ENCODE measurements around the gene MAL. TPM values are rescaled to one million over a fixed set of nuclear protein-coding genes. Genes with fewer than 3 reads are reported as not detected.

Gene MAL
- total and polyA plus RNA-seq, 3 donors from 2014 or later, result 0.62 to 1.3 (median 0.79) TPM

- TF ChIP-seq, protein P1, sequence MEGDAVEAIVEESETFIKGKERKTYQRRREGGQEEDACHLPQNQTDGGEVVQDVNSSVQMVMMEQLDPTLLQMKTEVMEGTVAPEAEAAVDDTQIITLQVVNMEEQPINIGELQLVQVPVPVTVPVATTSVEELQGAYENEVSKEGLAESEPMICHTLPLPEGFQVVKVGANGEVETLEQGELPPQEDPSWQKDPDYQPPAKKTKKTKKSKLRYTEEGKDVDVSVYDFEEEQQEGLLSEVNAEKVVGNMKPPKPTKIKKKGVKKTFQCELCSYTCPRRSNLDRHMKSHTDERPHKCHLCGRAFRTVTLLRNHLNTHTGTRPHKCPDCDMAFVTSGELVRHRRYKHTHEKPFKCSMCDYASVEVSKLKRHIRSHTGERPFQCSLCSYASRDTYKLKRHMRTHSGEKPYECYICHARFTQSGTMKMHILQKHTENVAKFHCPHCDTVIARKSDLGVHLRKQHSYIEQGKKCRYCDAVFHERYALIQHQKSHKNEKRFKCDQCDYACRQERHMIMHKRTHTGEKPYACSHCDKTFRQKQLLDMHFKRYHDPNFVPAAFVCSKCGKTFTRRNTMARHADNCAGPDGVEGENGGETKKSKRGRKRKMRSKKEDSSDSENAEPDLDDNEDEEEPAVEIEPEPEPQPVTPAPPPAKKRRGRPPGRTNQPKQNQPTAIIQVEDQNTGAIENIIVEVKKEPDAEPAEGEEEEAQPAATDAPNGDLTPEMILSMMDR (IDR thresholded peaks at IDR 0.05), result no peak
- TF ChIP-seq POLR2A (IDR thresholded peaks at IDR 0.05), result no peak
- peaks cover 4% of the 10 kb centered on the region for H3K4me1 ChIP-seq
- H3K27ac ChIP-seq, result no peak overlapping the region
- H3K4me3 ChIP-seq, result no peak overlapping the region
- intact Hi-C loops (cut with DNase I; ENCODE audit: low total_unique reads), result no loop called here
- no peaks in the 10 kb centered on the region for H3K9me3 ChIP-seq
- WGBS, 2 donors, result 83 to 89% methylated on average over 7 to 8 of the region's 8 CpGs
- no peak for DNase-seq
- no peaks in the 10 kb centered on the region for H3K27me3 ChIP-seq
- H3K36me3 ChIP-seq (ENCODE audit: low read depth, missing control alignments), result no peaks in the 10 kb centered on the region
These were observed 30.5 kb downstream of the MAL start for GRCh38 chr2:95056044-95056443.

GRCh38 chr2:95056461-95057459 is 31.3 kb downstream of the MAL start:
- H3K27me3 ChIP-seq, result no peaks in the 10 kb centered on the region
- 73 to 74% methylated on average over 8 to 15 of the region's 15 CpGs for WGBS, 2 donors
- TF ChIP-seq POLR2A (IDR thresholded peaks at IDR 0.05), result no peak
- TF ChIP-seq, protein P1 (IDR thresholded peaks at IDR 0.05), result no peak
- H3K27ac ChIP-seq, result no peak overlapping the region
- no peak overlapping the region for H3K4me3 ChIP-seq
- DNase-seq, result peak; percentile 29
- no peaks in the 10 kb centered on the region for H3K9me3 ChIP-seq
- intact Hi-C loops (cut with DNase I; ENCODE audit: low total_unique reads), result no loop called here
- H3K36me3 ChIP-seq (ENCODE audit: low read depth, missing control alignments), result no peaks in the 10 kb centered on the region
- H3K4me1 ChIP-seq, result peaks cover 4% of the 10 kb centered on the region

DNA sequence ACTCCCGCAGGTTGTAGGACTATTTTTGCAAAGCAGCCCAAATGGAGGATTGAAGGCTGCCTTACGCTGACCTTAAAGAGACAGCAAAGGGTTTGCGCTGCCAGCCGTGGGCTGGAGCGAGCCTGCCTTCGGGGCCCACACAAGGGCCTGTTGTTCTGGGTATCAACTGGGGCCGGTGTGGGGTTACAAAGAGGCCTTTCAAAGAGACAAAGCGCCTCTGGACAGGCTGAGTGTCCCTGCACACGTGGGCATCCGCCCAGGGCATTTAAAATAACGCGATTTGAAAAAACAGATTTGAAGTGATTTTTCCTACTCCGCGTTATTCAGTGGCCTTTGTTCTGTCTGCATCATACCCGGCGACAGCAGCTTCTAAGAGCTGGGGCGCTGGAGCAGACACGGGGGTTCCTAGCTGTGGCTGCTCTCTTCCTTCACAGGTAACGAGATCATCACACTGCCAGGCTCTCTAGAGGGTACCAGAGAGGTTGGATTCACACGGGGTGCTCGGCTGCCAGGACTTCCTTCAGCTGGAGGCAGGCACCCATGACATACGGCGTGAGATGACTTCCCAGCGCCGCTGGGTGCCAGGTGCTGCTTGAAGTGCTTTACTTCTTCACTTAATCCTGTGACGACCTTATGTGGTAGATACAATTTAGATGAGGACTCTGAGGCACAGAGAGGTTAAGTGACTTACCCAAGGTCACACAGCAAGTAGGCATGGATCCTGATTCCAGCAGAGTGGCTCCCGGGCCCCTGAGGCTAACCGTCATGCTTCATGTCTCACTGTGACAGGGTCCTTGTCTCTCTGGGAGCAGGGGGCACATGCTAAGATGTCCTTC is 32.2 kb downstream of the MAL start:
- Histone ChIP-seq H3K27ac (peak overlapping the region; percentile 68 to 72), H3K36me3 (ENCODE audit: low read depth, missing control alignments) (no peaks in the 10 kb centered on the region), H3K4me1 (peaks cover 4% of the 10 kb centered on the region), H3K9me3 (no peaks in the 10 kb centered on the region), H3K4me3 (no peak overlapping the region), H3K27me3 (no peaks in the 10 kb centered on the region)
- TF ChIP-seq, protein P1 (IDR thresholded peaks at IDR 0.05), result no peak
- no peak for TF ChIP-seq POLR2A (IDR thresholded peaks at IDR 0.05)
- WGBS, 2 donors, result 52 to 74% methylated on average over 22 to 28 of the region's 28 CpGs
- peak; percentile 88 for DNase-seq
- intact Hi-C loops (cut with DNase I; ENCODE audit: low total_unique reads), result no loop called here

DNA sequence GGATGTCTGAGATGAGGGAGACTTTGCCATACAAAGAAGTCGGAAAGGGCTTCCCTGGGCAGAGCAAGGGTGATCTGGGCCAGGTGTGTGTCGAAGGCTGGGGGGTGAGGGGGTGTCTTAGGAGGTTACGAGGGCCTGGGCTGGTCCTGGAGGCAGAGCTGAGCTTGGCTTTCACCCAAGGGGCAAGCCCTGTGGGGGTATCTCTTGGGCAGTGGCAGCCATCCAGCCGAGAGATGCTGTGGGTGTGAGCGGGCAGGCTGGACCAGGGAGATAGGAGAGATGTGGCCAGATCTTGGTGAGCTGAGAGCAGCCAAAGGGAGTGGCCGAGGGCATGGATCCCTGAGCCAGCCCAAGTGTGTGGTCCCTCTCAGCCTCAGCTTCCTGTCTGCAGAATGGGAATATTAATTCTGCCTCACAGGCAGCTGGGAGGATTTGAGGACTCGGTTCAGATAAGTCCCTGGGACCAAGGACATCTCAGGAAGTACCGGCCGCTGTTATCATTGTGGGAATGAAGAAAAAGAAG is 33.0 kb downstream of the MAL start:
- peak; percentile 46 for DNase-seq
- Histone ChIP-seq H3K27me3 (no peaks in the 10 kb centered on the region), H3K36me3 (ENCODE audit: low read depth, missing control alignments) (no peaks in the 10 kb centered on the region), H3K4me3 (no peak overlapping the region), H3K4me1 (peaks cover 4% of the 10 kb centered on the region), H3K27ac (peak overlapping the region; percentile 68 to 72), H3K9me3 (no peaks in the 10 kb centered on the region)
- intact Hi-C loops (cut with DNase I; ENCODE audit: low total_unique reads), result no loop called here
- TF ChIP-seq, protein P1 (IDR thresholded peaks at IDR 0.05), result no peak
- no peak for TF ChIP-seq POLR2A (IDR thresholded peaks at IDR 0.05)
- 65 to 70% methylated on average over 8 to 9 of the region's 9 CpGs for WGBS, 2 donors

All from testis (tissue), 3 donors.